DND-41 (cell line): ENCODE results near the gene TMEM203.

Experiments
- ATAC-seq: fragments of 200-7000 bp; cut with Tn5 transposase; 3 replicates; pipeline ENCODE4 v1.9.1; 2021; ENCODE audit warnings: low read depth; ENCODE audit not compliant: insufficient read depth
- DNase-seq: peaks from one replicate; pipeline ENCODE4 v3.0.0-alpha.2; 2020
- H2AFZ ChIP-seq: 2 replicates; pipeline ENCODE4 v1.6.0; 2012; ENCODE audit warnings: low read depth, low read length
- H3K27ac ChIP-seq: 2 replicates; pipeline ENCODE4 v1.5.1; 2012; ENCODE audit warnings: low read length, inconsistent platforms
- H3K27me3 ChIP-seq: fragments of 200-600 bp; sonication (generic); 2 replicates; pipeline ENCODE4 v1.6.0; 2012; ENCODE audit warnings: low read length, mild to moderate bottlenecking, inconsistent platforms; ENCODE audit not compliant: insufficient read depth, poor library complexity
- H3K36me3 ChIP-seq: 2 replicates; pipeline ENCODE4 v1.5.1; 2012; ENCODE audit warnings: low read length, inconsistent platforms; ENCODE audit not compliant: insufficient read depth
- H3K4me1 ChIP-seq: 2 replicates; pipeline ENCODE4 v1.5.1; 2012; ENCODE audit warnings: mild to moderate bottlenecking, low read length; ENCODE audit not compliant: insufficient read depth
- H3K4me2 ChIP-seq: 2 replicates; pipeline ENCODE4 v1.6.0; 2012; ENCODE audit warnings: mild to moderate bottlenecking, moderate library complexity, low read length, inconsistent platforms; ENCODE audit not compliant: insufficient read depth
- H3K4me3 ChIP-seq, 2 experiments: fragments of 200-600 bp in 1 of 2; shearing (Covaris generic) in 1 of 2; 2 replicates each; pipeline ENCODE4 v1.5.1; 2012 to 2016; ENCODE audit warnings: inconsistent platforms in 2 of 2, low read length in 2 of 2, mild to moderate bottlenecking in 2 of 2, low read depth in 1 of 2, moderate library complexity in 1 of 2
- H3K79me2 ChIP-seq: 2 replicates; pipeline ENCODE4 v1.6.0; 2012; ENCODE audit warnings: low read length, inconsistent platforms; ENCODE audit not compliant: insufficient read depth
- H3K9ac ChIP-seq: 2 replicates; pipeline ENCODE4 v1.6.0; 2012; ENCODE audit warnings: low read depth, mild to moderate bottlenecking, inconsistent platforms, low read length, moderate library complexity
- H3K9me3 ChIP-seq: 2 replicates; pipeline ENCODE4 v1.5.1; 2012; ENCODE audit warnings: low read length, moderate library complexity, mild to moderate bottlenecking, inconsistent platforms; ENCODE audit not compliant: insufficient read depth, severe bottlenecking
- H4K20me1 ChIP-seq: 2 replicates; pipeline ENCODE4 v1.6.0; 2012; ENCODE audit warnings: low read length; ENCODE audit not compliant: insufficient read depth
- CTCF ChIP-seq: IDR thresholded peaks from 2 replicates; pipeline ENCODE4 v1.5.1; 2012; ENCODE audit warnings: borderline replicate concordance, low read length, moderate library complexity, mild to moderate bottlenecking; ENCODE audit not compliant: poor library complexity, severe bottlenecking; ENCODE audit errors: extremely low read depth
- EZH2 ChIP-seq: IDR thresholded peaks from 3 replicates; pipeline ENCODE4 v1.6.1; 2012; ENCODE audit warnings: borderline replicate concordance, low read depth, mild to moderate bottlenecking, moderate library complexity, low read length, inconsistent platforms; ENCODE audit not compliant: severe bottlenecking

The TMEM203 gene

DNA sequence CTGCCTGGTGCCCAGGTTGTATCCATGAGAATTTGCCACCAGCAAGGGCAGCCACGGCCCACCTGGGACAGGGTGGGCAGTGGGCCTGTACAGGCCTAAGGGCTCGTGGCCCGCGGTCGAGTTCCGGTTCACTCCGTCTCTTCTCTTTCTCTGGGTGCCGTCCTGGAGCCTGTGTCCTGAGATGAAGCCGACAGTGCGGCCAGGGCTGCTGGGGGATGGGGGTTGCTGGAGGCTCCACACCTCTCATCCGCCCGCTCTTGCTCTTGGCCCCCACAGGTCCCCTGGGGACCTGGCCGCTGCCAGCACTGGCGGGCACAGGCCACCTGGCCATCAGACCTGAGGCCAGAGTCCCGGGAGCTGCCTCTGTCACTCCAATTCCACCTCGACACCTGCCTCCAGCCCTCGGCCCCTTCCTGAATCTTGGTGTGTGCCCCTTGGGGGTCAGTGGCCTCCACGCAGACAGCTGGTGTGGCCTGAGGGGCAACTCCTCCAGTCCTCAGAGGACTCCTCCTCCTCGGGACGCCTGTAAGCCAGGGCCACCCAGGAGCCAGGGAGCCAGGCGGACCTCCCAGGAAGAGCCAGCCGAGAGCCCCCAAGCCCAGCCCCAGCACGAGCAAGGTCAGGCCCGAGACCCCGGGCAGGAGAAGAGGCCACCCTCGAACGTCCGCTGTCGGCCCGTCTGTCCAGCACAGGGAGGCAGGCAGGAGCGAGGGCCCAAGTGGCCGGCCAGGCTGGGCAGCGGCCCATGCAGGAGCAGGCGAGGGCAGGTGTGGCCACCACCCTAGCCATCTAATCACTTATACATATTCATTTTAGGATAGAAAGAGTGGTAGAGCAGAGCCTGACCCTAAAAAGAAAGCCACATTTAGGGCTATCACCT lies 40.8 kb downstream of the TMEM203 start:
- no peaks in the 10 kb centered on the region for H3K4me1 ChIP-seq
- H2AFZ ChIP-seq: no peak overlapping the region
- H3K27ac ChIP-seq: no peak overlapping the region
- no peak overlapping the region for H3K9ac ChIP-seq
- no peaks in the 10 kb centered on the region for H3K9me3 ChIP-seq
- H3K4me2 ChIP-seq: no peak overlapping the region
- H3K79me2 ChIP-seq: no peaks in the 10 kb centered on the region
- no peak overlapping the region for H3K4me3 ChIP-seq
- no peaks in the 10 kb centered on the region for H3K36me3 ChIP-seq
- DNase-seq (no peak), ATAC-seq (no peak)
- TF ChIP-seq EZH2: no peak
- TF ChIP-seq CTCF: no peak
- peaks cover 28% of the 10 kb centered on the region for H3K27me3 ChIP-seq
- H4K20me1 ChIP-seq: no peaks in the 10 kb centered on the region

GRCh38 chr9:137163805-137164204 lies 41.6 kb downstream of the TMEM203 start:
- H4K20me1 ChIP-seq: no peaks in the 10 kb centered on the region
- no peak overlapping the region for H3K9ac ChIP-seq
- peaks cover 21% of the 10 kb centered on the region for H3K27me3 ChIP-seq
- H2AFZ ChIP-seq: no peak overlapping the region
- no peaks in the 10 kb centered on the region for H3K79me2 ChIP-seq
- DNase-seq (no peak), ATAC-seq (no peak)
- TF ChIP-seq CTCF: no peak
- TF ChIP-seq EZH2: no peak
- no peak overlapping the region for H3K4me3 ChIP-seq
- H3K9me3 ChIP-seq: no peaks in the 10 kb centered on the region
- no peaks in the 10 kb centered on the region for H3K4me1 ChIP-seq
- no peak overlapping the region for H3K27ac ChIP-seq
- no peaks in the 10 kb centered on the region for H3K36me3 ChIP-seq
- H3K4me2 ChIP-seq: no peak overlapping the region

DNA sequence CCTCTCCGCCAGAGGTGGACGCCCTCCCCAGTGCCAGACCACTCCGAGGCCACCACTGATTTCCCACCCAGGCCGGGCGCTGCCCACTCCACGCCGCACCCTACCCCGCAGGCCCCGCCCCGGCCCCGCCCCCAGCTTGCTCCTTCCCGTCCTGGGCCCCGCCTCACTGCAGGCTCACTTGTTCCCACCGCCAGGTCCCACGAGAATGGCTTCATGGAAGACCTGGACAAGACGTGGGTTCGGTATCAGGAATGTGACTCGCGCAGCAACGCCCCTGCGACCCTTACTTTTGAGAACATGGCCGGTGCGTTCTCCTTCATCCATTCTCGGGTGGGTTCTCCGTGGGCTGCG lies 42.1 kb downstream of the TMEM203 start:
- H3K79me2 ChIP-seq: no peaks in the 10 kb centered on the region
- no peak overlapping the region for H3K9ac ChIP-seq
- H3K4me2 ChIP-seq: no peak overlapping the region
- no peaks in the 10 kb centered on the region for H3K9me3 ChIP-seq
- H3K27ac ChIP-seq: no peak overlapping the region
- TF ChIP-seq EZH2 (no peak), CTCF (no peak)
- peaks cover 17% of the 10 kb centered on the region for H3K27me3 ChIP-seq
- no peaks in the 10 kb centered on the region for H4K20me1 ChIP-seq
- ATAC-seq: no peak
- no peaks in the 10 kb centered on the region for H3K4me1 ChIP-seq
- H2AFZ ChIP-seq: no peak overlapping the region
- no peaks in the 10 kb centered on the region for H3K36me3 ChIP-seq
- H3K4me3 ChIP-seq: no peak overlapping the region
- DNase-seq: no peak
